HL-60/S4 treated with retinoic acid at 250 ng/mL for 4 days and 3 days (cell line): ENCODE data around the gene PPP4R3A.
"Not testable (repeated sequence)": the region's sequence is repeated elsewhere in the genome, so short reads cannot be mapped to it uniquely, and the experiment has no call there.

ENCODE experiments used
- in situ Hi-C: fragments of 300-500 bp; cut with MboI; formaldehyde crosslinking; loops from 2 replicates; pipeline ENCODE4 v1.7.0; 2022; ENCODE audit warnings: low sequenced_read_pairs

Gene PPP4R3A

DNA sequence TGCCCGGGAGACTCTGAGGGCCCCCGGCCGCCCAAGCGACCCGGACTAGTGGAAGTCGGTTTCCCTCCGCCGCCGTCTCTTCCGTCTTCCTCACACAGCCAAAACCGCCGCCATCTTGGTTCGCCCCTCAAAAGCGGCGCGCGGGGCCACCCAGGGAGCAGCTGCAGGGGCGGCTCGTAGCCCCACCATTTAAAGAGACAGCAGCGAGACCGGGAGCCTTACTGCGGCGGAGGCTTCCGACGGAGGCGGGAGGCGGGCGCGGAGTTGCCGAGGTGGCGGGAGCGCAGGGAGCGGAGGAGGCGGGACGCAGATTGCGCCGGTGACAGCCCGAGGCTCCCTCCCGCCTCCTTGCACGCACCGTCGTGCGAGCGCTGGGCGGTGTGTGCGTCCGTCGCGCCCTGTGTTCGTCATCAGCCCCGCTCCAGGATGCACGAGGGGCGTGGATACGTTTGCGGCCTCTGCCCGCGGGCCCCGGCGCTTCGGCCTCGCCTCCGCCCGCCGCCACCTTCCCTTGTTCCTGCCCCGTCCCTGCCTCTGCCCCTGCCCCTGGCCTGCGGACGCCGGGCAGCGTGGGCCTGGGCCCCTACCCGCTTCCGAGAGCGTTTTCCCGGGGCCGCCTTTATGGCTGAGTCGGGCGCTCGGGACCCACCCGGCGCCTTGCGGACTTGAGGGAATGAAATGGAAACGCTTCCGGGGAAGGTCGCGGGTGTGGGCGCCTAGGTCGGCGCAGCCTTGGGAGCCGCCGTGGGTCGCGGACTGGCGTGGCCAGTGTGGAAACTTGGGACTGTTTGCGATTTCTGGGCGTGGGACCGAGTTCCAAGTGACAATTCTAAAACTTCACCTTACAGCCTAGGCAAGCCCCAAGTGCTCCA, at the start of gene PPP4R3A:
Gene PPP4R3A (minus strand): TSS at position 140 of the 872 bp plus-strand sequence. CDS start 663 bp downstream, outside the sequence.
- in situ Hi-C loops, result no loop called here

DNA sequence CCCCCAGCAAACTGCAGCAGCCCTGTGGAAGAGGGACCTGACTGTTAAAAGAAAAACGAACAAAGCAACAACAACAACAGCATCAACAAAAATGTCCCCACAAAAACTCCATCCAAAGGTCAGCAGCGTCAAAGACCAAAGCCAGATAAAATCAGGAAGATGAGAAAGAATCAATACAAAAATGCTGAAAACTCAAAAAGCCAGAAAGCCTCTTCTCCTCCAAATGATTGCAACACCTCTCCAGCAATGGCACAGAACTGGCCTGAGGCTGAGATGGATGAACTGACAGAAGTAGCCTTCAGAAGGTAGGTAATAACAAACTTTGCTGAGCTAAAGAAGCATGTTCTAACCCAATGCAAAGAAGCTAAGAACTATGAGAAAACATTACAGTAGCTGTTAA, 45.4 kb upstream of the PPP4R3A start:
- in situ Hi-C loops, result no loop called here

DNA sequence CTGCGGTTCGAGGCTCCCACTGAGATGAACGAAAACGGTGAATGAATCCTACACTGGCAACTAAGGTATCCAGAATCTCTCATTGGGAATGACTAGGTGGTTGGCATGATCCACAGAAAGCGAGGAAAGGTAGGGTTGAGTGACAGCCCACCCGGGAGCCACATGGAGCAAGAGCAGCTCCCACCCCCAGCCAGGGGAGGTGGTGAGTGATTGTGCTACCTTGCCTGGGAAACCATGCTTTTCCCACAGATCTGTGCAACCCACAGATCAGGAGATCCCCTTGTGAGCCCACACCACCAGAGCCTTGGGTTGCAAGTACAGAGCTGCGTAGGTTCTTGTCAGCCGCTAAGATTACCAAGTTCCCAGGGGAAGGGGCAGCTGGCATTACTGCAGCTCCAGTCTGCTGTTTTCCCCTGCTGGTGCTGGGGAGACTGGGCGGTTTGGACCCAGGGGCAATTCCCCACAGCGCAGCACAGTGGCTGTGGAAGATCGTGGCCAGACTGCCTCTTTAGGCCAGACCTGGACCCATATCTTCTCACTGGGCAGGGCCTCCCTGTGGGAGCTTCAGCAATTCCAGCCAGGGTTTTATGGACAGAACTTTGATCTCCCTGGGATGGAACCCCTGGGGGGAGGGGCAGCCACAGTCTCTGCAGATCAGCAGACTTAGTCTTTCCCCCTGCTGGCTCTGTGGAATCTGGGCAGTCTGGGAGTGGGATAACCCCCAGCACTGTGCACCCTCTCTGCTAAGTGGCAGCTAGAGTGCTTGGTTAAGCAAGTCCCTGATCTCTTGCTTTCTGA, 44.6 kb upstream of the PPP4R3A start:
- in situ Hi-C loops, result no loop called here

DNA sequence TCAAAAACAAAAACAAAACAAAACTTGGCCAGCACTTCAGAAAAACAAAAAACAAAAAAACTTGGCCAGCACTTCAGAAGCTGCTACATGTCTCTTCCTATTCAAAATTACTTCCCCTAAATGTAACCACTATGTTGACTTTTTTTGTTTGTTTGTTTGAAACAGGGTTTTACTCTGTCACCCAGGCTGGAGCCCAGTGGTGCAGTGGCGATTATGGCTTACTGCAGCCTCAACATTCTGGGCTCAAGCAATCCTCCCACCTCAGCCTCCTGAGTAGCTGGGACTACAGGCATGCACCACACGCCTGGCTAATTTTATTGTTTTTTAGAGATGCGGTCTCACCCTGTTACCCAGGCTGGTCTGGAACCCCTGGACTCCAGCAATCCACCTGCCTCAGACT, 38.0 kb upstream of the PPP4R3A start:
- in situ Hi-C loops, result no loop called here

DNA sequence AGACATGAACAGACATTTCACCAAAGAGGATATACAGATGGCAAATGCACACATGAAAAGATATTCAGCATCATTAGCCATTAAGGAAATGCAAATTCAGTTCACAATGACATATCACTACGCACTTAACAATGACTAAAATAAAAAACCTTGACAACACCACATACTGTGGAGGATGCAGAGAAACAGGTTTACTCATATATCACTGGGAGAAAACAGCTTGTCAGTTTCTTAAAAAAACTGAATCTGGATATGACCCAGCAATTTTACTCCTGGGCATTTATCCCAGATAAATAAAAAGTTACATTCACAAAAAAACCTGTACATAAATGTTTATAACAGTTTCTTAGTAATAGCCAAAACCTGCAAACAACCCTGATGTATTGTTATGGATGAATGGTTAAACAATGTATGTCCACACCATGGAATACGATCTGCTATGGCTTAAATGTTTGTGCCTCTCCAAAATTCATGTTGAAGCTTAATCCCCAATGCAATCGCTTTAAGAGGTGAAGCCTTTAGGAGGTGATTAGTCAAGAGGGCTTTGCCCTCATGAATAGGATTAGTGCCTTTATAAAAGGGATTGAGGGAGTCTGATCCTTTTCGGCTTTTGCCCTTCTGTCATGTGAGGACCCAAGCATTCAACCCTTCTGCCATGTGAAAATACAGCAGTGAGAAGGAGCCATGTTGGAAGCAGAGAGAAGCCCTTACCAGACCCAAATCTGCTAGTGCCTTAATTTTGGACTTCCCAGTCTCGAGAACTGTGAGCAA, 36.0 kb upstream of the PPP4R3A start:
- in situ Hi-C loops, result no loop called here

DNA sequence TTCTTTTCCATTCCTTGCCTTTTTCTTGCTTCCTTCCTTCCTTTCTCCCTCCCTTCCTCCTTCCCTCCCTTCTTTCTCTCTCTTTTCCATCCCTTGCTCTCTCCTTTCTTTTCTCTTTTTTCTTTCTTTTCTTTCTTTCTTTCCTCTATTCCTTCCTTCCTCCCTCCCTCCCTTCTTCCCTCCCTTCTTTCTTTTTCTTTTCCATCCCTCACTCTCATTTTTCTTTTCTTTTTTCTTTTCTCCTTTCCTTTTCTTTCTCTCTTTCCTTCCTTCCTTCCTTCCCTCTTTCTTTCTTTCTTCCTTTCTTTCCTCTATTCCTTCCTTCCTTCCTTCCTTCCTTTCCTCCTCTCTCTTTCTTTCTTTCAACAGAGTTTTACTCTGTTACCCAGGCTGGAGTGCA, 35.1 kb upstream of the PPP4R3A start:
- in situ Hi-C loops, result no loop called here

DNA sequence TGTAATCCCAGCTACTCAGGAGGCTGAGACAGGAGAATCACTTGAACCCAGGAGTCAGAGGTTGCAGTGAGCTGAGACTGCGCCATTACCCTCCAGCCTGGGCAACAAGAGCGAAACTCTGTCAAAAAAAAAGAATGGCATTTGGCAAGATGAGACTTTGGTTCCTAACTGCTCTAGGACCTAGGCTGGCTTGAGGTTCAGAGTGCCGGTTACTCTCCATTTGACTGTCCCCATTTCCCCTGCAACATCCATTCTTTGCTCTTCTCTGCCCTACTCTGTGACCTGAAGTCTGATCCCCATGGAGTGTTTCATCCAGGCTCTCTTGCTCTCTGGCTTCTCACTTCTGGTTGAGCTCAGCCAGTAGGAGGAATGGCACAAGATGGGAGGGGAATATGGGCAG, 26.2 kb upstream of the PPP4R3A start:
- in situ Hi-C loops, result no loop called here

DNA sequence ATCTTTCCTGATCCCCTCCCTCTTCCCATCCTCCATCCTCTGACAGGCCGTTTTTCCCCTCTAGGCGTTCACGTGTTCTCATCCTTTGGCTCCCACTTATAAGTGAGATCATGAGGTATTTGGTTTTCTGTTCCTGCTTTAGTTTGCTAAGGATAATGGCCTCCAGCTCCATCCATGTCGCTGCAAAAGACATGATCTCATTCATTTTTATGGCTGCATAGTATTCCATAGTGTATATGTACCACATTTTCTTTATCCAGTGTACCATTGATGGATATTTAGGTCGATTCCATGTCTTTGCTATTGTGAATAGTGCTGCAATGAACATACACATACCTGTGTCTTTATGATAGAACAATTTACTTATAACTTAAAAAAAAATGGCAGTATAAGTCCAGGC, 23.9 kb upstream of the PPP4R3A start:
- in situ Hi-C loops, result not testable (repeated sequence)

DNA sequence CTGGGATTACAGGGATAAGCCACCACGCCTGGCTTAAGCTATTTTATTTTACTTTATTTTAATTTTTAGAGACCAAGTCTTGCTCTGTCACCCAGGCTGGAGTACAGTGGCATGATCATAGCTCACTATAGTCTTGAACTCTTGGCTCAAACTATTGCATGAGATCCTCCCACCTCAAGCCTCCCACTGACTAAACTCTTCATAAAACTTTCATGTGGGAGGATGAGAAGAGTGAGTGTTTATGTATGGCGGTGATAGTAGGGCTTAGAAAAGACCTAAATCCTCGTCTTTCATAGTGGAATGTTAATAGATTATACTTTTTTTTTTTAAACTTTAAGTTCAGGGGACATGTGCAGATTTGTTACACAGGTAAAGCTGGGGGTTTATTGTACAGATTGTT, 23.5 kb upstream of the PPP4R3A start:
- in situ Hi-C loops, result no loop called here

DNA sequence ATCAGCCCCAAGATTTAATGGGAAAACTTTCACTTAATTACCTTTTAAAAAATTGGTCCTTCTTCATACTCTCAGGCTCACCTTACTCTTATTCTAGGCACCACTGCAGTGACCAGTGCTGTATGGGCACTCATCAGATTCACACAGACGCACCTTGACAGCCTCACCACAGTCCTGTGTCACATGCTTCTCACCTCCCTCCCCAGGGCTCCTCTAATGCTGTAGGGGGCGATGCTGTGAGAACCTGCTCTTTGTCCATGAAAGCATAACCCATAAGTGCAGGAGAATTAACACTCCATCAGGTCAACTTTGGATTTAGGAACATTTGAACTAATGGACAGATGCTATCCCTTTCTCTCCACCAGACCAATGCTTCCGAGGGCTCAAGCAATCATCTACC, 13.9 kb upstream of the PPP4R3A start:
- in situ Hi-C loops, result no loop called here

DNA sequence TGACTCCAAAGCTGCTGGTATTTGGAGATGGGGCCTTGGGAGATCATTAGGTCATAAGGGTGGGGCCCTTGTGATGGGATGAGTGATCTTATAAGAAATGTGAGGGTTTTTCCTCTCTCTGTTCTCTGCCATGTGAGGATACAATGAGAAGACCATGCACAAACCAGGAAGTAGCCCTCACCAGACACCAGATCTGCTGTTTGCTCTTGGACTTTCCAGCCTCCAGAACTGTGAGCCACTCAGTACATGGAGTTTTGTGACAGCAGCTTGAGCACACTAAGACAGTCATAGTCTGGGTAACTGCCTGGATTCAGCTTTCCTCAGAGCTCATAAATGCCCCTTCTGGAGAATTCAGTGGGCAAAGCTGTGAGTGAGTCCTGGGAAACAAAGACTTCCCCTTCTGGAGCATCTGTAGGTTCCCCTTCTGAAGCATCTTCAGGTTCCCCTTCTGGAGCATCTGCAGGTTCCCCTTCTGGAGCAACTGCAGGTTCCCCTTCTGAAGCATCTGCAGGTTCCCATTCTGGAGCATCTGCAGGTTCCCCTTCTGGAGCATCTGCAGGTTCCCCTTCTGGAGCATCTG, 11.0 kb upstream of the PPP4R3A start:
- in situ Hi-C loops, result no loop called here

DNA sequence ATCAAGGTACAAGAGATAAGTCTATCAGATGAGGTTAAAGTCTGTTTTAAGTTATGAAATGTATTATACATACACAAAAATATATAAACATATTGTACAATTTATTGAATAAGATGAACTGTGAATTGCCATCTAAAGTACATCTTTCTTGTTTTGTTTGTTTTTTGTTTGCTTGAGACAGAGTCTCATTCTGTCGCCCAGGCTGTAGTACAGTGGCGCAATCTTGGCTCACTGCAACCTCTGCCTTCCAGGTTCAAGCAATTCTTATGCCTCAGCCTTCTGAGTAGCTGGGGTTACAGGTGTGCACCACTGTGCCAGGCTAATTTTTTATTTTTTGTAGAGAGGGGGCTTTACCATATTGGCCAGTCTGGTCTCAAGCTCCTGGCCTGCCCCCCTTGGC, 10.0 kb upstream of the PPP4R3A start:
- in situ Hi-C loops, result no loop called here

DNA sequence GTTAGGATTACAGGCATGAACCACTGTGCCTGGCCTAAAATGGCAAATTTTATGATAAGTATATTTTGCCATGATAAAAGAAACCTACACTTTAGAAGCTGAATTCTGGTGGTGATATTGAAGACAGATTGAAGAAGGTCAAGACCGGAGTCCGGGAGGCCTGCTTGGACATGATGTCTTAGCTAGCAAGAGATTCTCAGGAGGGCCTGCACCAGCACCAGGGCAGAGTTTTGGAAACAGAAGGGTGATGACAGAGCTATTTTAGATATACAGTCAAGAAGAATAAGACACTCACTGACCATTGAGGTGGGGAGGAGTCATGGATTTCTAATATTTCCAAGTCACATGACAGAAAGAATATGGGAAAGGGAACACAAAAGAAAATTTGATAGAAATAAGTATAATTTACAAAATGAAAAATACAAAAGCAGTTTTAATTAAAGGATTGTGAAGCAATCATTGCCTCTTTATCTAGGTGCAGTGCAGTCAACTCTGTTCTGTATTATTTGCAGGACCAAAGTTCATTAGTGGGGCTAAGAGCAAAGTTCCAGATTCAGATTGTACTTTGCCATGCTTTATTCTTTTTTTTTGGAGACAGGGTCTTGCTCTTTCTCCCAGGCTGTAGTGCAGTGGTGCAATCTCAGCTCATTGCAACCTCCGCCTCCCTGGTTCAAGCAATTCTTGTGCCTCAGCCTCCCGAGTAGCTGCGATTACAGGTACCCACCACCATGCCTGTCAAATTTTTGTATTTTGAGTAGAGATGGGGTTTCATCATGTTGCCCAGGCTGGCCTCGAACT, 9.3 kb upstream of the PPP4R3A start:
- in situ Hi-C loops, result no loop called here

DNA sequence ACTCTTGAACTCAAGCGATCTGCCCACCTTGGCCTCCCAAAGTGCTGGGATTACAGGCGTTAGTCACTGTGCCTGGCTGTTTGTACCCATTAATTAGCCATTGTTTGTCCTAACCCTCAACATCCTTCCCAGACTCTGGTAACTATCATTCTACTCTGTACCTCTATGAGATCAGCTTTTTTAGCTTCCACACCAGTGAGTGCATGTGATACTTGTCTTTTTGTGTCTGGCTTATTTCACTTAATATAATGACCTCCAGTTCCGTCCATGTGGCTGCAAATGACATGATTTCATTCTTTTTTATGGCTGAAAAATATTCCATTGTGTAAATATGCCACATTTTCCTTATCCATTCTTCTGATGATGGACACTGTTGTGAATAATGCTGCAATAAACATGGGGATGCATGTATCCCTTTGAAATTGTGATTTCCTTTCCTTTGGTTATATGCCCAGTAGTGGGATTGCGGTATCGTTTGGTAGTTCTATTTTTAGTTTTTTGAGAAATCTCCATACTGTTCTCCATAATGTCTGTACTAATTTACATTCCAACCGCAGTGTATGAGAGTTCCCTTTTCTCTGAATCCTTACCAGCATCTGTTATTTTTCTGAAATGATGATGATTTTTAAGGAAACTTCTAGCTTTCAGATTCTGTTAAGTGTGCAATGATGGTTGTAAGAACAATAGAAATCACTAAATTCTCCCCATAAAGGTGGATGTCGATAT, 6.7 kb upstream of the PPP4R3A start:
- in situ Hi-C loops, result no loop called here

DNA sequence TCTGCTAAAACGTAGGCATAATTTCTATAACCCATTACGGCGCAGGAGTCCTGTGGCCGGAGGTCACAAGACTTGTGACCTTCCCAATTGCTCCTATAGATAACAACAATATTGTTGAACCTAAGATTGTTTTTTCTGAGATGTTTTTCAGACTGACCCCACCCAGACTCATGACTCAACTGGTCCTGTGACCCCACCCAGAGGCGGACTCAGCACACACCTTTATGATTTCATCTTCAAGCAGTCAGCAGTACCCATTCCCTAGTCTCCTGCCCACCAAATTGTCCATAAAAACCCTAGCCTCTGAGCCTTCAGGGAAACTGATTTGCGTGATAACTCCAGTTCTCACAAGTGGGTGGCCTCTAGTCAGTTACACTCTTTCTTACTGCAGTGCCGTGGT, 5.9 kb upstream of the PPP4R3A start:
- in situ Hi-C loops, result no loop called here

DNA sequence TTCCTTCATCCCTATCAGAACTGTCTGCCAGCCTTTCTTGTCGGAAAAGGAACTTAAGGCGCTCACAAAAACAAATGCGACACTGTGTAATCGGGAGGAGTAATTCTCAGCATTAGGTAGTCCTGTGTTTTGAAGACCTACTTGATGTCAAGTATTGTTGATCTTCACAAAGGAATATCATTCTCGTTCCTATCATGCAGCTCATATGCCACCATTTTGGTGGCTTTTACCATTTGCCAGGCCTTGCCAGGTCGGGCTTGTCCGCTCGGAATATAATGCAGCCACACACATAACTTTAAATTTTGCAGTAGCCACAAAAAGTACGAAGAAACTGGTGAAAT, 903 bp upstream of the PPP4R3A start:
- in situ Hi-C loops, result no loop called here

DNA sequence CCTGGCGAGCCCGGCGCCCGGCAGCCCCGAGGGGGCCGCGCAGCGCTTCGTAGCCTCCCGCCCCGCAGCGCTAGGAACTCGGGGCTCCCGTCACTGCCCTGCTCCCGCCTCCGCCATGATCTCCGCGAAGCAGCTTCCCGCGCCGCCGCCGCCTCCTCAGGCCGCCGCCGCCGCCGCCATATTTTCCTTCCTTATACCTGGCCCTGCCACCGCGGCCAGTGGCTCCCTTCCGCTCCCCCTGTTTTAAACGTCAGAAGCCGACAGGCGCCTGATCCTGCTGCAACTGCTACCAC, 286 bp downstream of the PPP4R3A start:
- in situ Hi-C loops, result no loop called here

DNA sequence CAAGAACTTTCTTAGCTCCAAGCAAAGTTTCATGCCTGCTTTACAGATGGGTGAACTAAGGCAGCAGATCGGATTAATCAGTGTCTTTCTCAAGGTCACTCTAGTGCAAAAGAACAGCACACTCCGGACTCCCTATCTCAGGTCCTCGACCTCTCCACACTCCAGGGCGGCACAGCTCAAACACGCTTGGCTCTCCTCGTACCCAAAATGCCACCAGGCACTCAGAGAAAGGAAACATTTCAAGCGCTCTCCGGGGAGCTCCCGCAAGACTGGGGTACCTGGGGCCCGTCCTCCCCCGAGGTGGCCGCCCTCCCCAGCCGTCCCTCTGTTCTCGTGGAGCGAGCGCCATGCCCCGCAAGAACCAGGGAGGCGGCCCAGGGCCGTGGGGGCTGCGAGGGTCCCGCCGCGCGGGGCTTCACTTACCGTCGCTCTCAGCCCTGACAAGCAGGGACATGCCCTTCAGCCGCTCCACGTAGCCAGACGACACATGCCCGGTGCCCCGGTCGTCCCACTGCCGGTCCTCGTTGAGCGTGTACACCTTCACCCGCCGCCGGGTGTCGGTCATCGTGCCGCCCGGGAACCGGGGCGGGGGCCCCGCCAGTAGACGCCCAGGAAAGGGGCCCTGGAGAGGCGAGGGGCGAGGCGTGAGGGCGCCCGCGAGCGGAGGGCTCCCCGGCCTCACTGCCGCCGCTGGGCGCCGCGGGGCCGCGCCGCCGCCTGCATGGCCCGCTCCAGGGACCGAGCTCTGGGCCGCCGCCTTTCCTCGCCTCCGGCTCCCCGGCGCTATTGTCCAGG, 830 bp downstream of the PPP4R3A start:
- in situ Hi-C loops, result no loop called here

DNA sequence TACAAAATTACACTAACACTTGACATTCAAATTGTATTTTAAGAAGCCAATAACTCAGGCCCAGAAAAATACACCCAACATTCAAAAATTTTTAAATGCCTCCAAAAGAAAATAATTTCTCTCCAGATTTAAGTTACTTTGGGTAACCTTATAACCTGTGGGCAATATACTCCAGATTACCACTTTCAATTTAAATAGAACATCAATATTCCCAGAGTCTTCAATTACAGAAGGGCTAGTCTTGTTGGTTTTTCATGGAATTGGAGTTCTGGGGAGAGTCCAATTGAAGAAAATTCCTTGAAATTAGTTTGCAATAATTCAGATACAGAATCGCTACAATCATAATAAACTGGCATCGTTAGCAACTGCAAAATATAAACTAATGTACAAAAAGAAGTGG, 2.0 kb downstream of the PPP4R3A start:
- in situ Hi-C loops, result no loop called here
